GM04504 (cell line): ENCODE data around the gene IFITM5.
"Not testable (repeated sequence)": the region's sequence is repeated elsewhere in the genome, so short reads cannot be mapped to it uniquely, and the experiment has no call there.

Experiments
- DNase-seq: peaks from one replicate; pipeline ENCODE4 v3.0.0-alpha.2; 2012; ENCODE audit warnings: low read depth

IFITM5 gene

DNA sequence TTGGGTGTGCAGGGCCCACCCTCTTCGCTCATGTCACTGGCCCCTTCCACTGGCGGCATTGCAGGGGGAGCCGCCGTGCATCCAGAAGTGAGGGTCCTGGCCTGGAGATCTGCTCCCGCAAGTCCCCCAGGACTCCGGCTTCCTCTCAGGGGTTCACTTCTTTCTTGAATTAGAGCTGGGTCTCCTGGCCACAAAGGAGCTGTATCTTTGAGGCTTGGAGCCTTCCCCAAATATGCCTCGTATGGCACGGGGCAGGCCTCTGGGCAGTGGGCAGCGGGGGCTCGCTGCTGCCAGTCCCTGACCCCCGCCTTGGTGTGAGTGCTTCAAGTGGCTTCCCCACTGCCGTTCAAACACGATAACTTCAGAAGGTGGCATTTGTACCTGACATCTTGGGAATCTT, 28.7 kb upstream of the IFITM5 start:
- DNase-seq, result no peak

DNA sequence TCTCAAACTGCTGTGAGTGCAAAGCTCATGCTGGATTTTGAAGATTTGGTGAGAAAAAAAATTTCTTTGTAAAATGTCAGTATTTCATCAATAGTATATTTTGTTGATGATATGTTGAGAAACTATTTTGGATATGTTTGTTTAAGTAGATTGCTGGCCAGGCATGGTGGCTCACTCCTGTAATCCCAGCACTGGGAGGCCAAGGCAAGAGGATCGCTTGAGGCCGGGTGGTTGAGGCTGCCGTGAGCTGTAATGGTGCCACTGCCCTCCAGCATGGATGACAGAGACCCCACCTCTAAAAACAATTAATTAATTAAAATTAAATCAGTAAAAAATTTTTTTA, 28.2 kb upstream of the IFITM5 start:
- no peak for DNase-seq

DNA sequence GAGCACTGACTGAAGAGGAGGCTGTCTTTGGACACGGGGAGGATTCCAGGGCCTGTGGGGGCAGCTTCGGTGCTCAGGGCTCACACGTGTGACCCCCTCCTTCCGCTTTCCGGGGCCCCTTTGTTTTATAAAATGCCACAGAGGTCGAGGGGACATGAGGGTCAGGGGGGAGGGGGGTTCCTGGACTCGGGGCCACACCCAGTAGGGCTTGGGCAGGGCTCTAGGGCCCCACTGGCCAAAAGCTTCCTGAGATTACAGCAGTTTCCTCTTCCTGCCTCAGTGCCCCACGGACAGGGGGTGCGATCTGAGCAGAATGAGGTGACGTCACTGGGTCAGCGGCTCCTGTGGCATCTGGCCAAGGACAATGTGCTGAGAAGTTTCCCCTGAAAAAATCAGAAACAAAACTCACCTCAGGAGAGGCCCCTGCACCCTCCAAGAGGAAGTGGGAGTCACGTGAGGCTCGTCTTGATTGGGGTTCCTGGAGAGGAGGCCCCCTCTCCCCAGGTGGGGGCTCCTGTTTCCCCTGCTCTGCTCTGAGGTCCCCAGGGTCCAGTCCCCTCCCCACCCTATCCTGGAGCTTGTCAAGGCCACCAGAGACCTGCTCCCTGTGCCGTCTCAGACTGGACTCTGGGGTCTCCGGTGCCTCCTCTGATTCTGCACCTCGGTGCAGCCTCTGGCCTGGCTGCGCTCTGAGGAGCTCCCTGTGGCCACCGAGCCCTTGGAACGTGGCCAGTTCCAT, 27.7 kb upstream of the IFITM5 start:
- no peak for DNase-seq

DNA sequence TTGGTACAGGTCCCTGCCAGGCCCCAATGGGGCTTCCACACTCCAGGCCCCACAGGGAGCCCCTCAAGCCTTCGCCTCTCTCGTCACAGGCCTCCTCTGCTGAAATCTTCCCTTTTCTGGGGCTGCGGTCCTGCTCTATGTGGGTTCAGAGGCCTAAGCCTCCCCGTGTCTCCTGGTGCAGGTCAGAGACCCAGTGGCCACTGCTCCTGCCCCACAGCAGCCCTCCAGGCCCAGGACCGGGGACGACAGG, 27.2 kb upstream of the IFITM5 start:
- no peak for DNase-seq

DNA sequence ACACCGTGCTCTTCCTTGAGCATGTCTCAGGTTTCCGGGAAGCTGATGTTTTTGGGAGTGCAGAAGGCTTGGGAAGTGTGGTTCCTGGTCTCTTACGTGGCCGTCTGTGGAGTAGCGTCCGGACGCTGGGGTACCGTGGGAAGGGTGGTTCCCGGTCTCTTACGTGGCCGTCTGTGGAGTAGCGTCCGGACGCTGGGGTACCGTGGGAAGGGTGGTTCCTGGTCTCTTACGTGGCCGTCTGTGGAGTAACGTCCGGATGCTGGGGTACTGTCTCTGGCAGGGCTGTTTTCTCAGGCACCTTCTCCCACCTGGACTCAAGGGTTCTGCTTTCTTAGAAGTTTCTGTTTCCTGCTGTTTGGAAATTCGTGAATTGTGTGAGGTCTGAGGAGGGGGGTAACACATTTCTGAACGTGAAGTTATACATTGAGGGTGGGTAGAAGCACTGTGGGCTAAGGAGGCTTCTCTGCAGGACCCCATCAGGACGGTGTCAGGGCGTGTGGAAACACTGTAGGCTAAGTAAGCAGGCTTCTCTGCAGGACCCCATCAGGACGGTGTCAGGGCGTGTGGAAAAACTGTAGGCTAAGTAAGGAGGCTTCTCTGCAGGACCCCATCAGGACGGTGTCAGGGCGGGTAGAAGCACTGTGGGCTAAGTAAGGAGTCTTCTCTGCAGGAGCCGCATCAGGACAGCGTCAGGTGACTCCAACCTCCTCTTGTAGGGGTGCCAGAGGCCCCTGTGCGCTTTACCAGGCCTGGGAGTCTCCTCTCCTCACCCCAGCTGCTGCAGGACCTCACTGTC, 26.7 kb upstream of the IFITM5 start:
- no peak for DNase-seq

DNA sequence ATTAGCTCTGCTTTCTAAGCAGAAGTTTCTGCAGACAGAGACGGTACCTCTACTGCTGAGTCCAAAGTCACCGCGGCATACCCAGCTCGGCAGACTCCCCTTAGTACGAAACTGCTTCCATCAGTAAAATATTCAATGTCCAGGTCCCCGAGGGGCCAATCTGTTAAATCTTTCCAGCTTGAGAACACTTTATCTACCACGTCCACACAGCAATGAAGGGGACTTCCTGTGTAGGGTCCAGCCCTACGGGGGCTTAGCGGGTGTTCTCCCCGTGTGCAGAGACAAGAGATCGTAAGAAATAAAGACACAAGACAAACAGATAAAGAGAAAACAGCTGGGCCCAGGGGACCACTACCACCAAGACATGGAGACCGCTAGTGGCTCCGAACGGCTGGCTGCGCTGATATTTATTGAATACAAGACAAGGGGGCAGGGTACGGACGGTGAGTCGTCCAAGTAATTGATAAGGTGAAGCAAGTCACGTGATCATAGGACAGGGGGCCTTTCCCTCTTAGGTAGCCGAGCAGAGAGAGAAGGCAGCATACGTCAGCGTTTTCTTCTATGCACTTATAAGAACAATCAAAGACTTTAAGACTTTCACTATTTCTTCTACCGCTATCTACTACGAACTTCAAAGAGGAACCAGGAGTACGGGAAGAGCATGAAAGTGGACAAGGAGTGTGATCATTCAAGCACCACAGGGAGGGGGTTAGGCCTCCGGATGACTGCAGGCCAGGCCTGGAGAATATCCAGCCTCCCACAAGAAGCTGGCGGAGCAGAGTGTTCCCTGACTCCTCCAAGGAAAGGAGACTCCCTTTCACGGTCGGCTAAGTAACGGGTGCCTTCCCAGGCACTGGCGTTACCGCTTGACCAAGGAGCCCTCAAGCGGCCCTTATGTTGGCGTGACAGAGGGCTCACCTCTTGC, 25.5 kb upstream of the IFITM5 start:
- not testable (repeated sequence) for DNase-seq

DNA sequence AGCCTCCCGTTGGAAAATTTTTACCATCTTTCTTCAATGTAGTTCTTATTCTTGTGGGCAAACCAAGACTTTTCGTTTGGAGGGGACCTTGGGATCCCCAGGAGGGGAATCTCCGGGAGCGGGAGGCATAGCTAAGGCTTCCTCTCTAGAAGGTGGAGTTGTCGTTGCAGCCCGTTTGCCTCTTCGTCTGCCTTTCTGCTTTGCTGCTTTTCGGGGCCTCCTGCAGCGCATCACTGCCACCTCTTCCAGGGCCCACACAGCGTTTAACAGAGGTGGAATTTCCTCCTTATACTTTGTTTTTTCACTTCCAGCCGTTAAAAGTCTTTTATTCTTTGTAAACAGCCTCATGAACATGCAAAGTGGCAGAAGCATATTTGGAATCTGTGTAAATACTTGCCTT, 24.8 kb upstream of the IFITM5 start:
- no peak for DNase-seq

DNA sequence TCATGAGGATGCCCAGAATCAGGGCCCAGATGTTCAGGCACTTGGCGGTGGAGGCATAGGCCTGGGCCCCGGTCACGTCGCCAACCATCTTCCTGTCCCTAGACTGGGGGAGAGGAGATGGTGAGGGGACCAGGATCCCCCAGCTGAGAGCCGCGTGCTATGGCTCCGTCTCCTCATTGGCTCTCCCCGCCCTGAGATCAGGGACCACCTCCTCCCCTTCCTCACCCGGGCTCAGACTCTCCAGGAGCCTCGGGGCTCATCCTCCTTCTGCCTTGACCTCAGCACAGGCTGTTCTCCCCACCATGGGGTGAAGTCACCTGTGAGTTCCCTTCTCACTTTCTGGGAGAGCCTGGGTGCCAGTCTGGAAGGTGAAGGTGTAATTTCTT, 20.6 kb upstream of the IFITM5 start:
- not testable (repeated sequence) for DNase-seq

DNA sequence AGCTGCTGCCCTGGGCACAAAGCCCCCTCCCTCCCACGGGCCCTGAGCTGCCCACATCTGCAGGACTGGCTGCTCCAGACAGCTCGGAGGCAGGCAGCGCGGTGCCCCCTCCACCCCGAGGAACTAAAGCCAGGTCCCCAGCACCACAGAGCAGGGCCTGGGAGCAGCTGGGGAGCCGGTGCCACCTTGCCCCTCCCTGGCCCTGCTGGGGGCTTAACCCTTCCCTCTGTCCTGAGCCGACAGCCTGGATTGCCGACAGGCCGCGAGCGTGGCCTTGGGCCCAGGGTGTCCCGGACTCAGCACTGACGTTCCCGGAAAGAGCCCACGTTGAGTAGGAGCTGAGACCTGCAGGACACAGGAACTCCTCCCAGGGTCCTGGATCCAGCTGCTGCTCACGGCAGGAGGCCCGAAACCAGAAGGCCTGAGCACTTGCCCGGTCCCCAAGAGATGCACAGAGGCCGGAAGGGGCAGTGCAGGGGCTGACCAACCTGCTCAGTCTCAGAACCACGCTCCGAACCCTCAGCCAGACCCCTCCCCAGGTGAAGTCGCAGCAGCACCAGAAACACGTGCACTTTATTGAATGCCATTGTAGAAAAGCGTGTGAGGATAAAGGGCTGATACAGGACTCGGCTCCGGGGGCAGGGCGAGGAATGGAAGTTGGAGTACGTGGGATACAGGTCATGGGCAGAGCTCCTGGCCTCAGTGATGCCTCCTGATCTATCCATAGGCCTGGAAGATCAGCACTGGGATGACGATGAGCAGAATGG, 20.0 kb upstream of the IFITM5 start:
- not testable (repeated sequence) for DNase-seq

DNA sequence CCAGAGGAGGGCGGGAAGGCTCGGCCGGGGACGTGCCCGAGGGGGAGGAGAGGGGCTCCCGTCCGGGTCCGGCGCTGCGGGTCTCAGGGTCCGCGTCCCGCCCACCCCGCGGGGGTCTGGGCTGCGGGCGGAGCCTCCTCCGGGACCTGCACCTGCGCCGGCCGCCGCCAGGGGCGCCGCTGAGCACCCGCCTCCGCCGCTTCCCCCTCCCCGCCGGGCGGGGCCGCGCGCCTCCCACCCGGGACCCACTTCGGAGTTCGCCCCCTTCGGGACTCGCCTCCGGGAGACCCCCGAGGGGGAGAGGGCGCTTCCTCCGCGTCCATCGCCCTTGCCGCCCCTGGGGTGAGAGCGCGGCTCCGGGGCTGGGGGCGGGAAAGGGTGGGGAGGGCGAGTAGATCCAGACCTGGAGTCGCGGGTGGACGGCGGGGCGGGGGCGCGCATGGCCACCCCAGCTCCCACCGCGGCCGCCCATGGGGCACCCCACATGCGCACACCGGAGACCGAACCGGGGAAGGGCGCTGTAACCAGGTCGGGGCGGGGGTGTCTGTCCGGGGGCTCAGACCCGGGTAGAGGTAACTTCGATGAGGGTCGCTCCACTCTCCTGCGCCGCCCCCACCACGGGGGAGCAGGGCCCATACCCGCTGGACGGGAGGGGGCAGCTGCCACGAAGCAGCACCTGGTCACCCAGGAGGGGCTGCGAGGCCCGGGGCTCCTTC, 19.2 kb upstream of the IFITM5 start:
- not testable (repeated sequence) for DNase-seq

DNA sequence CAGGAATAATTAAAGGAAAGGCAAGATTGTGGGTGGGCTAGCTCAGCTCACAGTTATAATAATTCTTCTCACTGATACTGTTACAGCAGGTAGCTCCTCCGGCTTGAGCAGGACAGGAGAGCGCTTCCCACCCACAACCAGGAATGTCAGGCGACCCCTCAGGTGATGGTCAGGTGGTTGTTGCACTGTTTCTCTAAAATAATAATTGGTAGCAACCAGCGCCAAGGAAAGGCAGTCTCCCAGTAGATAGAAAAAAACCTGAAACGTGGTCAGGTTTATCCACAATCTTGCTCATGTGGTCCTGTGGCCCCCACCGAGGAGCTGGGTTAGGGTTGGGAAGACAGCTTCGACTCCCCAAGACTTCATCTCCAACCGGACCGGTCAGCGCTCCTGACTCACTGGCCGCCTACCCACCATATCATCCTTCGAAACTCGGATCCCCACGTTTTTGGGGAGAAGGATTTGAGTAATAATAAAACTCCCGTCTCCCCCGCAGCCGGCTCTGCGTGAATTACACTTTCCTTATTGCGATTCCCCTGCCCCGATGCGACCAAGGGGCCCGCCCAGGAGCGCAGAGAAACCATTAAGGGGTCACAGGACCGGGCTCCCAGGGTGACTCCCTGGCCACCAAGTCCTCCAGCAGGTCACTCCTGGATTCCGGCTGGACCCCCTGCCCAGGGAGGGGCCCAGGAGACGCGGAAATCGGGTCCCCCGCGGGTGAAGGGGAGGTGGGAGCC, 18.5 kb upstream of the IFITM5 start:
- DNase-seq, result not testable (repeated sequence)

DNA sequence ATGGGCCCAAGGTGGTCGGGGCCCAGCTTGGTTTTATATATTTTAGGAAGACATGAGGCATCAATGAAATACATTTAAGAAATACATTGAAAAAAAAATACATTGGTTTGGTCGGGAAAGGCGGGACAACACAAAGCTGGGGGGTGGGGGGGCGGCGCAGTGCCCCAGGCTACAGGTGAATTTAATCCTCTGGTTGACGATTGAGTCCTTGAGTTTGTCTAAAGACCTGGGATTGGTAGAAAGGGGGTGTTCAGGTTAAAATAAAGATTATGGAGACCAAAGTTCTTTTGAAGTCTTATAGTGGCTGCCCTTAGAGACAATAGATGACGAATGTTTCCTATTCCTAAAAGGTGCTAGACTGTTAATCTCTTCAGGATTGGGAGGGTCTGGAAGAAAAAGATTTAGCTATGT, 17.6 kb upstream of the IFITM5 start:
- no peak for DNase-seq

DNA sequence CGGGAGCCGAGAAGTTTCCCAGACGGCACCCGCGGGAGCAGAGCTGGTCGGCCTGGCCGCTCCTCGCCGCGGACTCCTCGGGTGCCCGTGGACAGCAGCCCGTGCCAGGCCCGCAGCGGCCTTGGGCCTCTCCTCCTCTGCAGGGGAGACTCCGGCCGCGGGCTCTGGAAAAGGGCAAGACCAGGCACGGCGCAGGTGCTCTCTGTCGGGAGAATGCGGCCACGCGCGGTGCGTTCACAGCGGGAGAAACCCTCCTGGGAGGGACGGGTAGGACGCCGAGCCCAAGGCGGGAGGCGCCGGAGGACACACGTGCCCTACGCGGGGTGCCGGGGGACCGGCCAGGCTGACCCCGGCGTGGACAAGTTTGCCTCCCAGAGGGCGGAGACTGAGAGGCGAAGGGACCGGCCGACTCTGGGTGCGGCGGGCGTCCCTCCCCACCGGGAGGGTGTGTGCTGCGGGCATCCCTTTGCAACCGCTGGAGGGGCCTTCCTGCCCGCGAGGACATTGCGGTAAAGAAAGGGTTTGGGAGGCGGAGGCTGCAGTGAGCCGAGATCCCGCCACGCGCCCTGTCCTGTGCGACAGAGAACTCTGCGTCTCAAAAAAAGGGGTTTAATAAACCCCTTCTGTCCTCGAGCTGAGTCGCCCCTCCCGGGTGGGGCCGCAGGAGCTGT, 16.8 kb upstream of the IFITM5 start:
- DNase-seq, result no peak

DNA sequence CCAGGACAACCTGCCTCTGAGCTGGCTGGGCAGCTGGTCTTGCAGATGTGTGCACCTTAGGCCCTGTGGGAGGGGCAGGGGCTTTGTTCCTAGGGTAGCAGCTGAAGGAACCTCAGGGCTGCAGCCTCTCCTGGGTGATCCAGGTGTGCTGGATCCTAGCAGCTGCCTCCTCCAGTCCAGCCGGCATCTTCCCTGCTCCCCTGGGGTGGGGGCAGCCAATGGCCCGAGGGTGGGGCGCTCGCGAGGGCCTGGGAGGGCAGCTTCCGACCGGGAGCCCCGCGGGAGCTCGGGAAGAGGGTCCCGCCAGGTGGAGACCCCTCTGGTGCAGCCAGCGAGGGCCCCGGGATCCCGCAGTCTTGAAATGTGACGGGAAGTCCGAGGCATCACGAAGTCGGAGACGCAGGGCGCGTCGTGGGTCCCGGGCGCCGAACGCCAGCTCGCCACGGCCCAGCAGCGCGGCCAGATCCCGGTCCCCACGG, 16.2 kb upstream of the IFITM5 start:
- DNase-seq, result no peak

DNA sequence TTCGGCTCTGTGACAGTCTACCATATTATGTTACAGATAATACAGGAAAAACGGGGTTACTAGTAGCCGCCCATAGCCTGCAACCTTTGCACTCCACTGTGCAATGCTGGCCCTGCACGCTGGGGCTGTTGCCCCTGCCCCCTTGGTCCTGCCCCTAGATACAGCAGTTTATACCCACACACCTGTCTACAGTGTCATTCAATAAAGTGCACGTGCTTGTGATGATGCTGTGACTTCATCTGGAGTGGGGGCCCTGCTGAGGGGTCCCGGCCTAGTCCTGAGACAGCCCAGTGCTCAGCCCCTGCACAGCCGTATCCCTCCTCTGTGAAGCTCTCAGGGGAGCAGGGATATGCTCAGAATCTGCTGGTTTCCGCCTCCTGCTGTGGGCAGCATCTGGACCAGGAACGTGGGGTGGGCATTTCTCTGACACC, 15.7 kb upstream of the IFITM5 start:
- DNase-seq, result no peak

DNA sequence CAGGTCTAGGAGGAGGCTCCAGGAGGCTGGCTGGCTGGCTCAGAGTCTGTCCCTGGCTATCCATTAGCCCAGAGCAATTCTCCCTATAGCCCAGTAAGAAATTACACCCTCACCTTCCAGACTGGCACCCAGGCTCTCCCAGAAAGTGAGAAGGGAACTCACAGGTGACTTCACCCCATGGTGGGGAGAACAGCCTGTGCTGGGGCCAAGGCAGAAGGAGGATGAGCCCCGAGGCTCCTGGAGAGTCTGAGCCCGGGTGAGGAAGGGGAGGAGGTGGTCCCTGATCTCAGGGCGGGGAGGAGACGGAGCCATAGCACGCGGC, 15.2 kb upstream of the IFITM5 start:
- DNase-seq, result not testable (repeated sequence)

DNA sequence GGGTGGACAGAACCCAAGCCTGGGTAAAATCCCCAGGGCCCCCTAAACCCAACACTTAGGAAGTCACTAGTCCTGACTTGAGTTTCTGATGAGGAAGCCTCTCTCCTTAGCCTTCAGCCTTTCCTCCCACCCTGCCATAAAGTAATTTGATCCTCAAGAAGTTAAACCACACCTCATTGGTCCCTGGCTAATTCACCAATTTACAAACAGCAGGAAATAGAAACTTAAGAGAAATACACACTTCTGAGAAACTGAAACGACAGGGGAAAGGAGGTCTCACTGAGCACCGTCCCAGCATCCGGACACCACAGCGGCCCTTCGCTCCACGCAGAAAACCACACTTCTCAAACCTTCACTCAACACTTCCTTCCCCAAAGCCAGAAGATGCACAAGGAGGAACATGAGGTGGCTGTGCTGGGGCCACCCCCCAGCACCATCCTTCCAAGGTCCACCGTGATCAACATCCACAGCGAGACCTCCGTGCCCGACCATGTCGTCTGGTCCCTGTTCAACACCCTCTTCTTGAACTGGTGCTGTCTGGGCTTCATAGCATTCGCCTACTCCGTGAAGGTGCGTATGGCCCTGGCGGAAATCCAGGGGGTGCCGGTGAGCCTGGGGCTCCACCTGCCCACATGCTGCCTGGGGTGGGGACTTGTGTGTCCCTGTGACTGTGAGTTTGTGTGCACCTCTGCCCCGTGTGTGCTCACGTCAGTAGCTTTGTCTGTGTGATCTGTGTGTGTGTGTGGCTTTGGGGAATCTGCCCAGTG, 14.6 kb upstream of the IFITM5 start, which contains the start of gene IFITM1:
TSS of gene IFITM1 (plus strand) at position 254 of the 767 bp plus-strand sequence. CDS start at position 385, 131 bp downstream.
- peak; percentile 66 for DNase-seq

DNA sequence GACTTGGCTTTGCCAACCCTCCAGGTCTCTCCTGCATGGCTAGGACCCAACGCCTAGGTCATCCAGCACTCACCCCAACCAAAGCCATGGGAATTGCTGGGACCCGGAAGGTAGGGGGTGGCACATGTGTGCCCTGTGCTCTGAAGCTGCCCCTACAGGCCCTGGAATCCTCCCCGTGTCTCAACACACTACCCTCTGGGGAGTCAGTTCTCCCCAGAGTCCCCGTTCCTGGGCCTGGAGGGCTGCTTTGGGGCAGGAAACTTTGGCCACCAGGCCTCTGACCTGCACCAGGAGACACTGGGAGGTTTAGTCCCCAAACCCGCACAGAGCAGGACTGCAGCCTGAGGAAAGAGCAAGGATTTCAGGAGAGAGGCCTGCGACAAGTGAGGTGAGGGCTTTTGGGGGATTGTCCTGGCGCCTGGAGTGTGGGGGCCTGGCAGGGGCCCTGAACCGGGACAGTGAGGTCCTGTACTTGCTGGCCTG, 14.0 kb upstream of the IFITM5 start:
- DNase-seq, result no peak
